Activated CD4-positive, alpha-beta T cell treated with anti-CD3 and anti-CD28 coated beads for 24 hours (primary cell): ENCODE measurements around the gene MEX3B.
"Not testable (repeated sequence)": the region's sequence is repeated elsewhere in the genome, so short reads cannot be mapped to it uniquely, and the experiment has no call there.

Source experiments
- DNase-seq, 2 donors: peaks; one replicate each; pipeline ENCODE4 v3.0.0-alpha.2; 2020; ENCODE audit warnings: low read depth in 2 of 2

Gene MEX3B

GRCh38 chr15:82005239-82005638 is 40.6 kb downstream of the MEX3B start:
- DNase-seq = no peak

GRCh38 chr15:82003916-82004315 is 41.9 kb downstream of the MEX3B start:
- DNase-seq = no peak

- DNase-seq = not testable (repeated sequence)
Measured at GRCh38 chr15:81995081-81995480, 50.7 kb downstream of the MEX3B start.

- no peak for DNase-seq
Measured at GRCh38 chr15:81992523-81992922, 53.3 kb downstream of the MEX3B start.
